CD14-positive monocyte (primary cell): ENCODE measurements around the gene PKP4. TPM values are rescaled to one million over a fixed set of nuclear protein-coding genes. Genes with fewer than 3 reads are reported as not detected.

Source experiments
- DNase-seq, 3 donors: peaks; one replicate each; pipeline ENCODE4 v3.0.0-alpha.2; 2011 to 2022
- H2AFZ ChIP-seq: 2 replicates; pipeline ENCODE4 v1.6.0; 2012; ENCODE audit warnings: mild to moderate bottlenecking, low read depth, low read length, inconsistent platforms; ENCODE audit not compliant: insufficient read depth, poor library complexity, severe bottlenecking
- H3K27ac ChIP-seq, 2 donors: 1 replicate in 1 of 2; 2 replicates in 1 of 2; pipeline ENCODE4 v1.5.1; 2012 to 2013; ENCODE audit warnings: low read length in 2 of 2, control low read depth in 1 of 2, inconsistent platforms in 1 of 2, low read depth in 1 of 2, mild to moderate bottlenecking in 1 of 2
- H3K27me3 ChIP-seq, 2 donors: one replicate each; pipeline versions ENCODE4 v1.6.0 to v1.6.1; 2011 to 2013; ENCODE audit warnings: low read length in 2 of 2; ENCODE audit not compliant: control insufficient read depth in 2 of 2, insufficient read depth in 2 of 2
- H3K36me3 ChIP-seq, 2 donors: replicated peaks in 1 of 2; 1 replicate in 1 of 2; 2 replicates in 1 of 2; pipeline versions ENCODE4 v1.5.1 to v1.6.1; 2012 to 2013; ENCODE audit warnings: low read length in 2 of 2, control low read depth in 1 of 2, inconsistent platforms in 1 of 2, mild to moderate bottlenecking in 1 of 2; ENCODE audit not compliant: insufficient read depth in 2 of 2, control insufficient read depth in 1 of 2
- H3K4me1 ChIP-seq, 2 donors: 1 replicate in 1 of 2; 2 replicates in 1 of 2; pipeline versions ENCODE4 v1.5.1 to v1.6.1; 2012 to 2013; ENCODE audit warnings: low read length in 2 of 2, control low read depth in 1 of 2, inconsistent platforms in 1 of 2, mild to moderate bottlenecking in 1 of 2, moderate library complexity in 1 of 2; ENCODE audit not compliant: insufficient read depth in 2 of 2, control insufficient read depth in 1 of 2
- H3K4me2 ChIP-seq: replicated peaks from 2 replicates; pipeline ENCODE3; 2012; ENCODE audit warnings: low read length, moderate library complexity, mild to moderate bottlenecking; ENCODE audit not compliant: poor library complexity, severe bottlenecking; ENCODE audit errors: extremely low read depth
- H3K4me3 ChIP-seq, 3 experiments: fragments of 200-600 bp in 1 of 3; sonication (generic) in 1 of 3; replicated peaks in 1 of 3; 1 replicate in 2 of 3; 2 replicates in 1 of 3; pipeline ENCODE4 v1.5.1; 2011 to 2013; ENCODE audit warnings: low read length in 3 of 3, mild to moderate bottlenecking in 3 of 3, control low read depth in 2 of 3, low read depth in 2 of 3, inconsistent platforms in 1 of 3, moderate library complexity in 1 of 3
- H3K79me2 ChIP-seq: 2 replicates; pipeline ENCODE4 v1.6.0; 2012; ENCODE audit warnings: mild to moderate bottlenecking, control low read depth, inconsistent platforms, low read length, moderate library complexity; ENCODE audit not compliant: insufficient read depth
- H3K9ac ChIP-seq: 2 replicates; pipeline ENCODE4 v1.6.0; 2017; ENCODE audit warnings: low read length, mild to moderate bottlenecking; ENCODE audit not compliant: insufficient read depth, poor library complexity, severe bottlenecking
- H3K9me3 ChIP-seq, 2 donors: replicated peaks in 1 of 2; 1 replicate in 1 of 2; 2 replicates in 1 of 2; pipeline versions ENCODE4 v1.5.1 to v1.6.1; 2012 to 2013; ENCODE audit warnings: low read length in 2 of 2, control low read depth in 1 of 2; ENCODE audit not compliant: control insufficient read depth in 1 of 2, insufficient read depth in 1 of 2
- H4K20me1 ChIP-seq: 2 replicates; pipeline ENCODE4 v1.6.0; 2012; ENCODE audit warnings: mild to moderate bottlenecking, low read length, control low read depth, moderate library complexity; ENCODE audit not compliant: insufficient read depth
- H3K27ac Mint-ChIP-seq, 7 donors: one replicate each; pipeline ENCODE4 v1.8.0; 2020; ENCODE audit warnings: mild to moderate bottlenecking in 7 of 7, mixed read lengths in 7 of 7, moderate library complexity in 6 of 7, inconsistent platforms in 2 of 7
- H3K27me3 Mint-ChIP-seq, 3 donors: one replicate each; pipeline ENCODE4 v1.8.0; 2021 to 2022; ENCODE audit warnings: low read depth in 3 of 3, mild to moderate bottlenecking in 3 of 3, mixed read lengths in 3 of 3, moderate library complexity in 3 of 3, inconsistent platforms in 1 of 3
- H3K36me3 Mint-ChIP-seq, 2 donors: one replicate each; pipeline ENCODE4 v1.8.0; 2020; ENCODE audit warnings: mixed read lengths in 2 of 2, inconsistent platforms in 1 of 2, mild to moderate bottlenecking in 1 of 2
- H3K4me1 Mint-ChIP-seq: one replicate; pipeline ENCODE4 v1.8.0; 2020; ENCODE audit warnings: mild to moderate bottlenecking, mixed read lengths
- H3K4me3 Mint-ChIP-seq, 2 donors: one replicate each; pipeline ENCODE4 v1.8.0; 2020; ENCODE audit warnings: mild to moderate bottlenecking in 2 of 2, mixed read lengths in 2 of 2, moderate library complexity in 1 of 2
- H3K9me3 Mint-ChIP-seq, 7 donors: one replicate each; pipeline ENCODE4 v1.8.0; 2020 to 2022; ENCODE audit warnings: mixed read lengths in 7 of 7, mild to moderate bottlenecking in 6 of 7, moderate library complexity in 6 of 7, inconsistent platforms in 2 of 7
- WGBS: methylation state at CpG from one replicate; pipeline ENCODE4 v1.1.5; 2013; ENCODE audit warnings: missing lambda C conversion rate; ENCODE audit not compliant: insufficient coverage; 5-methylcytosine and 5-hydroxymethylcytosine counted together
- intact Hi-C, 2 donors: fragments of 100-400 bp; cut with micrococcal nuclease; formaldehyde crosslinking; loops; one replicate each; pipeline versions ENCODE4 v1.15.0 to v1.15.1; 2023
- polyA plus RNA-seq, 3 donors: library from polyadenylated mRNA; depleted of rRNA in 1 of 3; unstranded in 2 of 3; stranded (reverse) in 1 of 3; fragments of 300-500 nt in 2 of 3; fragments of >200 nt in 1 of 3; fragmentation: Illumina TruSeq in 2 of 3; gene quantifications; 1 replicate in 2 of 3; 2 replicates in 1 of 3; pipeline ENCODE4 v1.2.3, GENCODE V29; 2012 to 2021
- TF ChIP-seq, protein P1 (sequence below): fragments of 200-600 bp; IDR thresholded peaks from one replicate; pipeline ENCODE4 v1.8.0; 2022; ENCODE audit warnings: antibody characterized with exemption, mild to moderate bottlenecking

Gene PKP4
- polyA plus RNA-seq, 3 donors, result 0.33 to 9.4 (median 0.73) TPM

DNA sequence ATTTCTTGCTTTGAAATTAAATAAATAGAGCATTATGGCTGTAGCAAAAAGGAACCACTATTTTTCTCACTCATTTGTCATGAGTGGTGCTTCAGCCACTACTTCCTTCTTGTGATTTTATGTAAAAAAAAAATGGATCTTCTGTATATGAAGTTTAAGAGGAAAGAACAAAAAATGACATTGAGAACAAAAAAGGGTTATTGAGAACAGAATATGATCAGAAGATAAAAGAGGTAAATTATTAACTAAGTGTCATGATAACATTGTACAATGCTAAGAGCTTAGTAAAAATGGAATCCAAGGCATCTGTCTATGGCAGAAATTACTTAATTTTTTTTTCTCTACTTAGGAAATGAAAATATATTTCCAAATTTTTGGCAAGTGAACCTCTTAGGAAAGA lies 103.5 kb downstream of the PKP4 start:
- Histone ChIP-seq H3K4me3 (no peak overlapping the region), H3K9ac (no peak overlapping the region), H3K79me2 (no peaks in the 10 kb centered on the region), H3K27ac (no peak overlapping the region), H3K4me1 (no peaks in the 10 kb centered on the region), H3K9me3 (no peaks in the 10 kb centered on the region), H3K36me3 (peaks cover 0 to 3% of the 10 kb centered on the region in 2 donors), H3K4me2 (no peak overlapping the region), H4K20me1 (no peaks in the 10 kb centered on the region), H3K27me3 (no peaks in the 10 kb centered on the region), H2AFZ (no peak overlapping the region)
- Mint-ChIP-seq H3K27me3 (no peaks in the 10 kb centered on the region), H3K4me3 (no peak overlapping the region), H3K27ac (no peak overlapping the region), H3K36me3 (peaks cover 2 to 4% of the 10 kb centered on the region in 2 donors), H3K9me3 (peaks cover 0 to 2% (median 0%) of the 10 kb centered on the region in 7 donors), H3K4me1 (peaks cover 2% of the 10 kb centered on the region)
- DNase-seq, result no peak
- TF ChIP-seq, protein P1, sequence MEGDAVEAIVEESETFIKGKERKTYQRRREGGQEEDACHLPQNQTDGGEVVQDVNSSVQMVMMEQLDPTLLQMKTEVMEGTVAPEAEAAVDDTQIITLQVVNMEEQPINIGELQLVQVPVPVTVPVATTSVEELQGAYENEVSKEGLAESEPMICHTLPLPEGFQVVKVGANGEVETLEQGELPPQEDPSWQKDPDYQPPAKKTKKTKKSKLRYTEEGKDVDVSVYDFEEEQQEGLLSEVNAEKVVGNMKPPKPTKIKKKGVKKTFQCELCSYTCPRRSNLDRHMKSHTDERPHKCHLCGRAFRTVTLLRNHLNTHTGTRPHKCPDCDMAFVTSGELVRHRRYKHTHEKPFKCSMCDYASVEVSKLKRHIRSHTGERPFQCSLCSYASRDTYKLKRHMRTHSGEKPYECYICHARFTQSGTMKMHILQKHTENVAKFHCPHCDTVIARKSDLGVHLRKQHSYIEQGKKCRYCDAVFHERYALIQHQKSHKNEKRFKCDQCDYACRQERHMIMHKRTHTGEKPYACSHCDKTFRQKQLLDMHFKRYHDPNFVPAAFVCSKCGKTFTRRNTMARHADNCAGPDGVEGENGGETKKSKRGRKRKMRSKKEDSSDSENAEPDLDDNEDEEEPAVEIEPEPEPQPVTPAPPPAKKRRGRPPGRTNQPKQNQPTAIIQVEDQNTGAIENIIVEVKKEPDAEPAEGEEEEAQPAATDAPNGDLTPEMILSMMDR, result no peak
- intact Hi-C loops, result no loop called here

DNA sequence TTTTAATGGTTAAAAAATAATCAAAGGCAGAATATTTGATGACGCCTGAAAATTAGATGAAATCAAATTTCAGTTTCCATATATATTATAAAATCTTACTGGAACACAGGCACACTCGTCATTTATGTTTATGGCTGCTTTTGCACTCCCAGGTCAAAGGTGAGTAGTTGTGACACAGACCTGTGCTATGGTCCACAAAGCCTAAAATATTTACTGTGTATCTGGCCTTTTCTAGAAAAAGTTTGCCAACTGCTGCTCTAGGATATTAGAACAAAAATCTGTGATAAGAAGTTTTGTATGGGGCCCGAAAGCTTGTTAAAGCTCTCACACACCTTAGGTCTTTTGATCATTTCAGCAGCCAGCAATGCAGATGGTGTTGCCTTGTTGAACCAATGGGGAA lies 104.3 kb downstream of the PKP4 start:
- Histone ChIP-seq H3K36me3 (peaks cover 0 to 3% of the 10 kb centered on the region in 2 donors), H3K9ac (no peak overlapping the region), H3K4me2 (no peak overlapping the region), H3K9me3 (no peaks in the 10 kb centered on the region), H3K27me3 (no peaks in the 10 kb centered on the region), H4K20me1 (no peaks in the 10 kb centered on the region), H3K4me3 (no peak overlapping the region), H3K4me1 (no peaks in the 10 kb centered on the region), H3K79me2 (no peaks in the 10 kb centered on the region), H2AFZ (no peak overlapping the region), H3K27ac (no peak overlapping the region)
- no peak for DNase-seq
- H3K9me3 Mint-ChIP-seq, result peaks cover 0 to 2% (median 0%) of the 10 kb centered on the region in 7 donors
- H3K27me3 Mint-ChIP-seq, result no peaks in the 10 kb centered on the region
- no peak overlapping the region for H3K4me3 Mint-ChIP-seq
- 100% methylated on average over 2 of the region's 3 CpGs for WGBS
- intact Hi-C loops, result no loop called here
- TF ChIP-seq, protein P1, result no peak
- peaks cover 2% of the 10 kb centered on the region for H3K4me1 Mint-ChIP-seq
- H3K36me3 Mint-ChIP-seq, result peaks cover 2 to 4% of the 10 kb centered on the region in 2 donors
- no peak overlapping the region for H3K27ac Mint-ChIP-seq
